GM10266 (cell line): Measurements from ENCODE around the gene MCF2L2.

ENCODE experiments used
- DNase-seq: peaks from one replicate; pipeline ENCODE4 v3.0.0; 2012; ENCODE audit errors: extremely low spot score
- CTCF ChIP-seq: IDR thresholded peaks from 2 replicates; pipeline ENCODE4 v1.5.1; 2012; ENCODE audit warnings: mild to moderate bottlenecking, low read depth; ENCODE audit not compliant: control insufficient read depth, insufficient read depth; ENCODE audit errors: missing control alignments

Gene MCF2L2

GRCh38 chr3:183213415-183214276 is 214.8 kb downstream of the MCF2L2 start:
- no peak for DNase-seq
- TF ChIP-seq CTCF: no peak

- no peak for TF ChIP-seq CTCF
- DNase-seq: no peak
Observed at GRCh38 chr3:183212565-183212964, 215.9 kb downstream of the MCF2L2 start.

GRCh38 chr3:183212096-183212495 is 216.3 kb downstream of the MCF2L2 start:
- DNase-seq: no peak
- TF ChIP-seq CTCF: no peak

GRCh38 chr3:183211352-183211751 is 217.1 kb downstream of the MCF2L2 start:
- TF ChIP-seq CTCF: no peak
- no peak for DNase-seq

GRCh38 chr3:183210862-183211341 is 217.5 kb downstream of the MCF2L2 start:
- no peak for TF ChIP-seq CTCF
- DNase-seq: no peak

- no peak for DNase-seq
- no peak for TF ChIP-seq CTCF
Observed at GRCh38 chr3:183210341-183210740, 218.1 kb downstream of the MCF2L2 start.

- TF ChIP-seq CTCF: no peak
- no peak for DNase-seq
Observed at GRCh38 chr3:183208800-183209199, 219.6 kb downstream of the MCF2L2 start.
